HG03460 (cell line): ENCODE results near the gene PLCB3.
"Not testable (repeated sequence)": the region's sequence is repeated elsewhere in the genome, so short reads cannot be mapped to it uniquely, and the experiment has no call there.

Source experiments
- ATAC-seq: cut with Tn5 transposase; IDR thresholded peaks from one replicate; pipeline ENCODE4 v1.9.1; 2021; ENCODE audit not compliant: unreplicated experiment

Gene PLCB3

GRCh38 chr11:64303109-64304031 lies 52.0 kb downstream of the PLCB3 start:
- ATAC-seq: no peak

- ATAC-seq: no peak
These were observed 52.6 kb downstream of the PLCB3 start for GRCh38 chr11:64304032-64304315.

GRCh38 chr11:64304316-64305072 lies 53.2 kb downstream of the PLCB3 start:
- ATAC-seq: peak; percentile 33

- peak; percentile 68 for ATAC-seq
These were observed 53.9 kb downstream of the PLCB3 start, which contains the start of gene ESRRA for GRCh38 chr11:64305075-64305690. ESRRA (plus strand) TSS chr11:64305524; CDS start chr11:64307180, 1,656 bp downstream.

- ATAC-seq: no peak
These were observed 54.6 kb downstream of the PLCB3 start for GRCh38 chr11:64305691-64306562.

GRCh38 chr11:64306563-64306875 lies 55.2 kb downstream of the PLCB3 start:
- ATAC-seq: no peak

- no peak for ATAC-seq
These were observed 55.7 kb downstream of the PLCB3 start for GRCh38 chr11:64306876-64307622.

- not testable (repeated sequence) for ATAC-seq
These were observed 56.5 kb downstream of the PLCB3 start for GRCh38 chr11:64307795-64308194.

GRCh38 chr11:64312947-64313346 lies 61.6 kb downstream of the PLCB3 start:
- no peak for ATAC-seq

GRCh38 chr11:64313491-64314145 lies 62.3 kb downstream of the PLCB3 start:
- no peak for ATAC-seq

GRCh38 chr11:64314146-64314804 lies 62.9 kb downstream of the PLCB3 start:
- no peak for ATAC-seq

GRCh38 chr11:64314805-64315561 lies 63.7 kb downstream of the PLCB3 start:
- ATAC-seq: no peak

GRCh38 chr11:64315667-64316526 lies 64.6 kb downstream of the PLCB3 start:
- ATAC-seq: not testable (repeated sequence)

GRCh38 chr11:64316672-64317324 lies 65.5 kb downstream of the PLCB3 start:
- peak; percentile 2 for ATAC-seq

GRCh38 chr11:64317325-64317960 lies 66.1 kb downstream of the PLCB3 start, which contains the start of gene TRMT112:
TRMT112 (minus strand) TSS chr11:64317559; CDS start chr11:64317526, 33 bp downstream.
- ATAC-seq: peak; percentile 58
